ENCODE data around the gene FOXP2. TPM values are rescaled to one million over a fixed set of nuclear protein-coding genes. Genes with fewer than 3 reads are reported as not detected.
"Not testable (repeated sequence)": the region's sequence is repeated elsewhere in the genome, so short reads cannot be mapped to it uniquely, and the experiment has no call there.

FOXP2 gene
- total RNA-seq, 1 donor from 2014 or later: 1.9 TPM

DNA sequence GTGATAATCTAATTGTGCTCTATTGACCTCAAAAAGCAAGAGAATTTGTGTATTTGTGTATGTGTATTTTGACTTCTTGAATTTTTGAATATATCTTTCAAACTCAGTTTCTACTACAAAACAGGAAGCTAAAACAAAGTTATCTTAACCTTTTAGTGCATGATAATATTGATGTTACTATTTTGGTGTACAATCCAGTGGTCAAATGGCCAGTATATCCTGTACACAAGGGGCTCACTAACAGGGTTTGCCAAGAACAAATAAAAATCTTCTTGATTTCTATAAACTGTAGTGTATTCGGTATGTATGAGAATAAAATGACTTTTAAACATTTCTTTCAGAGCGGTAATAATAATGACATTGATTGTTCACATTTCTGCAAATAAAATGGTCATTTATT is 69.6 kb downstream of the FOXP2 start:
- intact Hi-C loops (cut with DNase I): no loop called here
- DNase-seq (ENCODE audit: low spot score): no peak

DNA sequence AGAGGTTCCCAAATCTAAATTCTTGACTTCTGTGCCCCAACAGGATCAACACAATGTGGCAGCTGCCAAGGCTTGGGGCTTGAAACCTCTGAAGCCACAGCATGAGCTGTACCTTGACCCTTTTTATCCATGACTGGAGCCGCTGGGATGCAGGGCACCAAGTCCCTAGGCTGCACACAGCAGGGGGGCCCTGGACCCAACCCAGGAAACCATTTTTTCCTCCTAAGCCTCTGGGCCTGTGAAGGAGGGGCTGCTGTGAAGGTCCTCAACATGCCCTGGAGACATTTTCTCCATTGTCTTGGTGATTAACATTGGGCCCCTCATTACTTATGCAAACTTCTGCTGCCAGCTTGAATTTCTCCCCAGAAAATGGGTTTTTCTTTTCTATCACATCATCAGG is 72.6 kb downstream of the FOXP2 start:
- intact Hi-C loops (cut with DNase I): no loop called here
- DNase-seq (ENCODE audit: low spot score): no peak

DNA sequence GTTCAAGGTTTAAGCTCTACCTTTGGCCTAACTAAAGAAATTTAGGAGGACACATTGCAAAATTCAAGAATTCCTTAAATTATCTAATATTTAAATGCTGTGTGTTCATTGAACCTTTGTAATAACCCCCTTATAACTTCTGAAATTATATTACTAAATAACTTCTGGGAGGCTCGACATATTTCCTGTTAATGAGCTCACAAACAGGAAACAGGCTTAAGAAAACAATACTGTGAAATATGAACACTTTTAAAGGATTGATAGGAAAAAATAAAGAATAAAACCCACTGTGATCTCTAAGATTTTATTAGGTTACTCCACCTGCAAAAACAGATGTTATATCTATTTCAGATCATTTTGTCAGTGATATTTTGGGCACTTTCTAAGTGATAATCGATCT is 74.1 kb downstream of the FOXP2 start:
- intact Hi-C loops (cut with DNase I): no loop called here
- DNase-seq (ENCODE audit: low spot score): no peak

DNA sequence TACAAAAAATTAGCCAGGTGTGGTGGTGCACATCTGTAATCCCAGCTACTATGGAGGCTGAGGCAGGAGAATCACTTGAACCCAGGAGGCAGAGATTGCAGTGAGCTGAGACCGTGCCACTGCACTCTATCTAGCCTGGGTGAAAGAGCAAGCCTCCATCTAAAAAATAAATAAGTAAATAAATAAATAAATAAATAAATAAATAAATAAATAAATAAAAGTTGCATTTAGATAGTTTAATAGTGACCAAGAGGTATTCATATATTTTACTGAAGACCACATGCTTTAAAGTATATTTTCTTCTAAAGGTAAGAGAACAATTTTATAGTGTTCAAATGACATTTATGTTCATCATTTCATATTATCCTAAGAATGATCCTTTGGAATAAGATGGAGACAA is 82.9 kb downstream of the FOXP2 start:
- intact Hi-C loops (cut with DNase I); DNase-seq (ENCODE audit: low spot score): not testable (repeated sequence)

DNA sequence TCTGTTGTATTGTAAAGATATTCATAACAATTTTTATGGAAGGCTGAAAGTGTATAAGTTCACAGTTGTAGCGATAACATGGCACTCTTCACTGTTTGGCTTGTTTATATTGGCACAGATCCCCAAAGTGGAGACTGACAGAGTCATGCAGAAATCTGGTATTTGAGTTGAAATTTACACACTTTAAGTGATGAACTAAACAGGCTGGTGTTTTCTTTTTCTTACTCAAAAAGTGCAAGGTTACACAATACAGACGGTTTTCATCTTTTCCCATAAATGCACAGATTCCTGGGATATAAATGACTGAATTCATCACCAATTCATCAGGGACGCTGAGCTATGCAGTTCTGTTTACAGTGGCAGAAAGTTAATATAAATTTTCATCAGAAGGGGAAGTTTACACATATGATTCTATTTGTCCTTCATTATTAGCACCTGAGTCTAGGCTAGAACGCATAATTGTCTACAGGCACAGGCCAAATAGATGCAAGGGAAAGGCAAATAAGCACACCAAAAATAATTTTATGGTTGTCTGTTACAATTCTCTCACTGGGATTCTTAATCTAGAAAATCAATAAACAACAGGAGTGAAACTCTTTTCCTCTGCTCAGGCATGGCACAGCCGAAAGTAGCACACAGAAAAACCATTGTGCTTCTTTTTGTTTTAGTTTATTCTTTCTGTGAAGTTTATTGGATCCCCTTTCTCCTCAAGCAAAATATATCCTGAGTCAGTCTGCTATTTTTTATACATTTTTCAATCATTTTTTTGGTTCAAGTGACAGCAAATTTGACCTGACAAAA is 88.0 kb downstream of the FOXP2 start:
- intact Hi-C loops (cut with DNase I): no loop called here
- DNase-seq (ENCODE audit: low spot score): no peak

DNA sequence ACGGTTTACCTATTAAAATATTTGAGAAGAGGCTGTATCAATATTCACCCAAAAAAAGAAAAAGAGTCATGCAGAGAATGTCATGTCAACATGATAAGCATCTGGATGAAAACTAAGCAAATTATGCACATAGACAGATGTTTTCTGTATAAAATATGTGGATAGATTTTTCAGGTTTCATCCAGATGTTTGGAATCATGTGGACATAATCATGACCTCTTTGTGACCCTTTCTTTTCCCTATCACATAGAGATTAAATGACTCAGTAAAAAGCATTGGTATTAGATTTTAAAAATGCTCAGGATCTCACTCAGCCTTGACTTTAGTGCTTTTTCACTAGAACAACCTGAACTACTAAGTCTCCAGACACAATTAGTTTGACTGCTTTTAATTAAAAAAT is 90.0 kb downstream of the FOXP2 start:
- intact Hi-C loops (cut with DNase I): no loop called here
- no peak for DNase-seq (ENCODE audit: low spot score)

DNA sequence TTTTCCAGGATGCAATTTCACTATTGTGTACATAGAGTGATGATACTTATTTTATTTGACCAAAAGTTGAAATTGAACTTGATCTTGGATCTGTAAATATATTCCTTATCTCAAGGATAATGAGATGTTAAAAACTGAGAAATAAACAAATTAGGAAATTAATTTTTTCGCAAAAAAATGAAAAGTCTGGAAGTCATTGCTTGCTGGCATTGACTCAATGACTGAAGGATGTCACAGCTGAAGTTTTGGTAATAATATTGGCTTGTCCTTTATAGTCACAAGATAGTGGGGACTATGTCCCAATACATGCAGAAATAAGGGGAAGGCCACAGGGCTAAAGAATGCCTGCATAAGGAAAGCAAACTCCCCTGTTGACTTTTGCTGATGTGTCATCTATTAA is 92.8 kb downstream of the FOXP2 start:
- intact Hi-C loops (cut with DNase I): no loop called here
- DNase-seq (ENCODE audit: low spot score): no peak

DNA sequence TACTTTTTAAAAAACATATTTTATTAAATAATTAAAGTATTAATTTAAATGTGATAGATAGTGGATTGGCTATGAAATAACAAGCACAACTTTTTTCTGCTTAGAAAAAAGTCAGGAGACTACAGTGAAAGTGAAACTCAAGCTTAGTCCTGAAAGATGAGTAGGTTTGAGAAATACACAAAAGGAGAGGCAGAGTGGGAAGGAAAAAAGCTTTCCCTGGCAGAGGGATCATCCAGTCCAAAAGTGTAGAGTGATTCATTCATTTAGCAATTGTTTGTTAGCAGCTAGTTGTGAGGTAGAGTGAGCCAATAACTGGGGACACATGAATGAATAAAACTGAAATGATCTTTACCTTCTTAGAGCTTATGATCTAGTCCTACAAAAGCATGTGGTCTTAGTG is 93.5 kb downstream of the FOXP2 start:
- DNase-seq (ENCODE audit: low spot score): no peak
- intact Hi-C loops (cut with DNase I): no loop called here

DNA sequence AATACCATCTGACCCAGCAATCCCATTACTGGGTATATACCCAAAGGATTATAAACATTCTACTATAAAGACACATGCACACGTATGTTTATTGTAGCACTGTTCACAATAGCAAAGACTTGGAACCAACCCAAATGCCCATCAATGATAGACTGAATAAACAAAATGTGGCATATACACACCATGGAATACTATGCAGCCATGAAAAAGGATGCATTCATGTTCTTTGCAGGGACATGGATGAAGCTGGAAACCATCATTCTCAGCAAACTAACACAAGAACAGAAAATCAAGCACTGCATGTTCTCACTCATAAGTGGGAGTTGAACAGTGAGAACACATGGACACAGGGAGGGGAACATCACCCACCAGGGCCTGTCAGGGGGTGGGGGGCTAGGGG is 96.2 kb downstream of the FOXP2 start:
- DNase-seq (ENCODE audit: low spot score); intact Hi-C loops (cut with DNase I): not testable (repeated sequence)

DNA sequence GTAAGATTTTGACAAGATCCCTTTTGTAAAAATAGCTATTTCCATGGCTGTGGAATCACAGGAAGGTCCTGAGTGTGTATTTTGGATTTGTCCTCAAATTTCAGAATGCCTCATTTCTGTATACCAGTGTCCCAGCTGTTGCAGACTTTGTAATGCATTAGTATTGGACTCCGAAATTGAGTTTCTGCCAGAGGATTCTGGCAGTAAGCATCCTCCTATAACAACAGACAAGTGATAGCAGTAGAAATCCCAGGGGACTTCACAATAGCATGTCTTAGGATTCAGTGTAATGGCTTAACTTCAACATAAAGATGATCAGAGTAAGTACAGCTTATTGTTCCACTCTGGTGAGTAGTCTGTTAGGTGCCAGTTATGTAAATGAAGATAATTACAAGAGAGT is 104.6 kb downstream of the FOXP2 start:
- intact Hi-C loops (cut with DNase I): no loop called here

DNA sequence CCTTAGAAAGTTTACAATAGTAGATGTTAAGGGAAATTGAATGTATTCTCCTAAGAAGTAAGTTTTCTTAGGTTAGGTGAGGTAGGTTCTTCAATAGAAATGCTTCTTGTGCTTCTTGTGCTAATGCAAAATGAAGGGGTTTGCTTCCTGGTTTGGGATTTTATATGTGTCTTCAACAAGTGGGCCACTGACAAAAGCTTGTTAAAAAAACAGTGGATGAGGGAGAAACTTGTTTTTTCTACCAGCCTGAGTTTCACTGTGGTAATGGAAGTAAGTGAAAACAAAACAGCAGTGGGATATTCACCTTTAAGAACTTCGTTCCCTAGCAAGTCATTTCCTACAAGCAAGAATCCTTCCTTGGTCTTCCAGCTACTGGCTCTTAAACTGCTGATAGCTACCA is 107.5 kb downstream of the FOXP2 start:
- no peak for DNase-seq (ENCODE audit: low spot score)
- intact Hi-C loops (cut with DNase I): no loop called here

More for the DNA sequence above, 104.6 kb downstream of the FOXP2 start:
- no peak for DNase-seq (ENCODE audit: low spot score)

DNA sequence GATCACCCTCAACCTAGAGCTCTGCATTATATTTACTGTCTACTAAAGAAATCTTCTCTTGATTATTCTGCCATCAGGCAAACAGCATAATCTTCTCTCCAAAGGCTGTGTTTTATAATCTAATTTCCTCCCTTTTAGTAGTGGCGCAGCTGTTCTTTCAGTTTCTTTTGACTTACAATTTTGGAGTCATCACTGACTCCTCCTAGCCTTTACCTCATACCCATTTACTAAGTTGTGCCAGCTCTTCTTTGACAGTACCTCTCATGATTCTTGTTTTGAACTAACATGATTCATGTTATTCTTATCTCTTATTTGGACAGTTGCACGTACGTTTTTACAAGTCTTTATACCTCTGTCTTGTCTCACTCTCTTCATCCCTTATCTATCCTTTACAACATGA is 113.0 kb downstream of the FOXP2 start:
- intact Hi-C loops (cut with DNase I): no loop called here
- no peak for DNase-seq (ENCODE audit: low spot score)

DNA sequence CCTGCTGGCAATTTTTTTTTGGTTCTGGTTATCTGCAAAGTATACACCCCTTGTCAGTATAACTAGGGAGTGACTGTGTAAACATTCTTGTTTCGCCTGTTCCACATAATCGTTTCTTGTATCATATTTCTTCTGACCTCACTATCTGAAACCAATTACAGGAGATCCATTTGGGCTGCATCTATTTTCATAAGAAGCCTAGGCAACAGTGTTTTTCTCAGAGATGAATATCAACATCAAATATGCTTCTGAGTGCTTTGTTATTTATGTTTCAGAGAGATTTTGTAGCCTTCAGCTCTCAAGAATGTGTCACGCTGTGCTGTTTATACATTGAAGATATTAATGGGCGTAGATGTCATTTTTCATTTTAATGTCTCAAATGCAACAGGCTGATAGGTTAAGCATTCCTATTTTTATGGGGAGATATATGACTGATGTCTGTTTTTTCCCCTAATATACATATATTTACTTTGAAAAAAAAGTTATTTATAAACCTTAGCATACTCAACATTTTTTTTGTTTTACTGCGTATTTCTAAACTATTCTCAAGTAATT is 115.5 kb downstream of the FOXP2 start:
- intact Hi-C loops (cut with DNase I): loop anchor here (10.0 kb wide), 1 partner anchor 445 kb away; no protein-coding TSS in a partner anchor

DNA sequence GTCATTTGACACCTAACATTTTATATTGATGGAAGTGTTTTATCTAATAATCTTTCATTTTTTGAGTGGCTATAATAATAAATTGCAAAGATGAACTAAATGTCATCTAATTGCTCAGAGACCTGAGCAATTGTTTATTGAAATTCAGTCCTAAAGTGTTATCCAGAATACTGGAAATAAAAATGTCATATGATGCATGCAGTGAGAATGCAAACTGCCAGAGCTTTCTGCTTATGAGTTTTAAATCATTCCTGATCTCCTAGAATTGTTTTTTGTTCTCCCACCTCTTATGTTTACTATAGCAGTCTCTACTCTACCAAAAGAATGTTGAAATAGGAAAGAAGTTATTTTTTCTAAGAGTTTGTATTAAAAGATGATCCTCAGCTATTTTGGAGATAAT is 116.7 kb downstream of the FOXP2 start:
- no peak for DNase-seq (ENCODE audit: low spot score)
- intact Hi-C loops (cut with DNase I): loop anchor here (10.0 kb wide), 1 partner anchor 447 kb away; no protein-coding TSS in a partner anchor

More for the DNA sequence above, 115.5 kb downstream of the FOXP2 start:
- DNase-seq (ENCODE audit: low spot score): no peak

DNA sequence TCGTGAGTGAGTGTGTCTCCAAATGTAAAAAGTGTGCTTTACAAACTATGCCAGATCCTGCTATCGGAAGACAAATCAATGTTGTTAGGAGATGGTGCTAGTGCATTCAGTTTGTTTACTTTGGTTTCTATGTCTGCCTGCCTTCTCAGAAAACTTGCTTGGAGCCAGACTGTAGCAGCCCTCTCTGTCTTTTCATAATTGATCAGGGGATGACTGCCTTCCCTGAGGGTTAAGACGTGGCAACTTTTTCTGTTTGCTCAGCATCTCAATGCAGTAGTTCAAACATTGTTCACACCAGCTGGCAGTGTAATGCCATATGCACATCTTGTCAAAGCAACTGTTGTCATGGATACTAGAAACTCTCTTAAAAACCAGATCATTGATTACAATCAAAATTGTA is 118.5 kb downstream of the FOXP2 start:
- DNase-seq (ENCODE audit: low spot score): no peak
- intact Hi-C loops (cut with DNase I): loop anchor here (10.0 kb wide), 1 partner anchor 448 kb away; no protein-coding TSS in a partner anchor

DNA sequence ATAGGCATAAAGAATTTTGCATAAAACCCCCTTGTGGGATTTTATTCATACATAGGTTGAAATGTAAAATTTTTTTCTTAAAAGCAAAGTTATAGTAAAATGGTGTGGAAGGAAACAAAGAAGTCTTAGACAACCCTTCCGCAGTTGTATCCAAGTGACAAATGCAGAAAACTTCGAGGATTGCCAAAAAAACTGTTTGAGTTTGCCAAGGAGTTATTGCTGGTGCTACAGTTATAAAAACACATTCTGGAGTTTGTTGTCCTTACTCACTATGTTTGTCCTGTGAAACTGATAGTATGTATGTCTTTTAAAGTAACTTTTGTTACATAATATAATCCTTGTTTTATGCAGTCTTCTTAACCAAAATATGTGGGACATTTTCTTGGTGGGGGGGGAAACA is 120.3 kb downstream of the FOXP2 start:
- no peak for DNase-seq (ENCODE audit: low spot score)
- intact Hi-C loops (cut with DNase I): loop anchor here (10.0 kb wide), 1 partner anchor 450 kb away; no protein-coding TSS in a partner anchor

DNA sequence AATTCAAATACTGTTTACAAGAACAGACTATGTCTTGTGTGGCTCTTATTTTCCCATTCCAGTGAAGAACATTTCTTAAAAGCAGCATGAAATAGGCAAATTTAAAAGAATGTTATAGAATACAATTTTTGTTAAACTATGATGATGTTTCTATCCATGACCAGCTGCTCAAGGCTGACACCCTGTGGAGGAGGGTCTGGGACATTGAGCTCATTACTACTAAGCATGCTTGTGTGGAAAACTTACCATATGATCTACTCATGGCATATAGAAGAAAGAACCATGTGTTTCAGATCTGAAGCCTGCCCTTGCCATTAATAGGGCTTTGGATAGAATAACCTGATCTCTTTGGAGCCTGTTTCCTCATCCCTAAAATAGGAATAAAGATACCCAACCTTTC is 125.0 kb downstream of the FOXP2 start:
- no peak for DNase-seq (ENCODE audit: low spot score)
- intact Hi-C loops (cut with DNase I): loop anchor here (10.0 kb wide), 1 partner anchor 455 kb away; no protein-coding TSS in a partner anchor

DNA sequence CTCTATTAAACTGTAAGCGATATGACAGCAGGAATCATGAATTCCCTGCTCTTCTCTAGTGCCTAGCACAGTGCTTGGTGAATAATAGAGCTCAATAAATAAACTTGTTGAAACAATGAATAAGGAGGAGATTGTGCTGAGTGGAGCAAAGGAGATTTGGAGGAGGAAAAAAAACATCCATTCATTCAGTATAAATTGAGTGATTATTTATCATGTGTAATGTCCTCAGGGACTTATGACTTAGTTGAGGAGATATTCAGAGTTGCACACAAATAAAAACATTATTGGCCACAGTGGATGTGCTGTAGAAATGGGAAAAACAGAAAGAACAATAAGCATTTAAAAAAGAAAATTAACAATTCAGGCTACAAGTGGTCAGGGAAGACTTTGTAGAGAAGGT is 125.7 kb downstream of the FOXP2 start:
- intact Hi-C loops (cut with DNase I): no loop called here
- DNase-seq (ENCODE audit: low spot score): no peak

DNA sequence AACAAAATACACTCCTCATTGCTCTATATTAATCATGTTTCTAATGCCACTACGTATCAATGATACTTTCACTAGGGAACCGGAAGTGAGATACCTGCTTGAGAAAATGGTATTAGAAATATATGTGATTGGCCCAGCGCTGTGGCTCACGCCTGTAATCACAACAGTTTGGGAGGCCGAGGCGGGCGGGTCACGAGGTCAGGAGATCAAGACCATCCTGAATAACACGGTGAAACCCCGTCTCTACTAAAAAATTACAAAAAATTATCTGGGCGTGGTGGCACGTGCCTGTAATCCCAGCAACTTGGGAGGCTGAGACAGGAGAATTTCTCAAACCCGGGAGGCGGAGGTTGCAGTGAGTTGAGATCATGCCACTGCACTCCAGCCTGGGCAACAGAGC is 132.7 kb downstream of the FOXP2 start:
- DNase-seq (ENCODE audit: low spot score); intact Hi-C loops (cut with DNase I): not testable (repeated sequence)

DNA sequence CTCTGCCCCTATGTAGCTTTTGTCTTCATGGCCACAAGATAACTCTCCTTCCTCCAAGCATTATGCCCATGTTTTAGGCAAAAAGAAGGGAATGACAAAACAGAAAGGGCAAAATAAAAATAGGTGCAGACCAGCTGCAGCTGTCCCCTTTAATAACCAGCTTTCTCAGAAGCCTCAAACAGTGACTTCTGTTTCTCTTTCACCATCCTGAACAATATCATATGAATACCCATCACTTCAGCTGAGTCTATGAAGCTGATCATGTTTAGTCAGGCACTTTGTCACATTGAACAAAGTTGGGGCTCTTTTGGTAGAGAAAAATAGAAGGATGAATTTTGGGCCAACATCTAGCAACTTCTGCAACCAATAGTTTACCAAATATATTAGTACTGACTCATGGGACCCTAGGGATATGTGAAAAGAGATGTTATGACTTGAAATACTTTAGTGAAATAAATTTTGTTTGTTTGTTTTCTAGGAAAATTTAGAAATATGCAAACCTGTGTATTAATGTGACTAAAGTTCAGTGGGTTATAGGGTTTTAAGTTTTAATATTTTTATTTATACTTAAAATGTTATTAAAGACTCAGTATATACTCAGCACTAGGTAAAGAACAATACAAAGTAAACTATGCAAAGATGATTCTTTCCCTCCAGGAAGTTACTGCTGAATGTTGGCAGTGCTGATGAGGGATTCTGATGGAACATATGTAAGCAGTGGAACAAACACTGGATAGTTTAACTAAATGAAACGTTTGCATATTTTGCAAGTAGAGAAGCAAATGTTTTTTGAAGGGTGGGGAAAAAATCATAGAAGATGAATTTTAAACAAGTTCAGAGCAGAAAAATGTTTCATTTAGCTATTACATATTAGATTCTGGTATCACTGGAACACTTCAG is 133.7 kb downstream of the FOXP2 start:
- intact Hi-C loops (cut with DNase I): no loop called here
- DNase-seq (ENCODE audit: low spot score): no peak

Measured in cardiac septum (tissue), 1 donor.